GM18951 (cell line): ENCODE measurements around the gene ABHD11.
"Not testable (repeated sequence)": the region's sequence is repeated elsewhere in the genome, so short reads cannot be mapped to it uniquely, and the experiment has no call there.

Experiments
- POLR2A ChIP-seq: IDR thresholded peaks from 4 replicates; pipeline ENCODE4 v1.6.1; 2011; ENCODE audit warnings: mild to moderate bottlenecking; ENCODE audit not compliant: insufficient read length, insufficient read depth; ENCODE audit errors: extremely low read depth
- in situ Hi-C: fragments of 300-500 bp; cut with MboI; formaldehyde crosslinking; loops from one replicate; pipeline ENCODE4 v1.12.0; 2022; ENCODE audit warnings: low sequenced_read_pairs, mixed read lengths, inconsistent platforms; ENCODE audit not compliant: unreplicated experiment

ABHD11 gene

DNA sequence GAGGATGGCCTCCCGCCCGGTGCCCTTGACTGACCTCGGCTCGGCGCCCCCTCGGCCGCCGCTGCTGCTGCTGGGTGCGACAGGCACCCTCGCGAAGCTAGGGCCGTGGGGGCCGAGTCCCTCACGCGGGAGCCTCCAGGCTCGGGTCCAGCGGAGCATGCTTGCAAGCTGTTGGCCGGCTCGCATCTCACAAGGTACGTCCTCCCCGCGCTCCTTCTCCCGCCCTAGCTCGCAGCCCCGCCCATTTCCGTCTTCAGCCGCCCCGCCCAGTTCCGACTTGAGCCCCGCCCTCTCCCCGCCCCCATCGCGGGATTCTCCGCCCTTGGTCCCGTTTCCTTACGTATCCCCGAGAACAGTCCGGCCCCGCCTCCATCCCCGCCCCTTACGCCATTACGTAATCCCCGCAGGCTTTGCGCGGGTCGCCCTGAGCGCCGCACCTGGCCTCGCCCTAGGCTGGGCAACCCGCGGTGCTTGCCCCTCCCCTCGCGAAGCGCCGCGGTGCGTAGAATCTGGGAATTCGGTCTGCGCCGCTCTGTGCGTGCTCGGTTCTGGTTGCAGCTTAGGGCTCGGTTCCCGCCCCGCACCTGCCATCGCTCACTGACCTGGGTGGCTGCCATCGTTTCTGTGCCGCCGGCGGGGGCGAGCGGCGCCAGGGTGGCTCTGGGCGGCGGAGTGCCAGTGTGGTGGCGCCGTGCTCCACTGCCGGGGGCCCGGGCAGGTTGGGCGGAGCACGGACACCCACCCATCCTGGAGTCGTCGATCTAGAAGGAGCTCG is at the start of gene ABHD11:
ABHD11 (minus strand) TSS at position 191 of the 775 bp plus-strand sequence; CDS start at position 159, 32 bp downstream.
- TF ChIP-seq POLR2A: peak; percentile 85
- in situ Hi-C loops: no loop called here

- in situ Hi-C loops: not testable (repeated sequence)
Measured at GRCh38 chr7:73787786-73788048, 49.1 kb upstream of the ABHD11 start.

GRCh38 chr7:73786588-73786987 is 48.0 kb upstream of the ABHD11 start:
- in situ Hi-C loops: no loop called here
- TF ChIP-seq POLR2A: no peak

- no peak for TF ChIP-seq POLR2A
- in situ Hi-C loops: no loop called here
Measured at GRCh38 chr7:73779517-73779916, 40.9 kb upstream of the ABHD11 start.

GRCh38 chr7:73778801-73779389 is 40.3 kb upstream of the ABHD11 start:
- TF ChIP-seq POLR2A: no peak
- in situ Hi-C loops: no loop called here

- no peak for TF ChIP-seq POLR2A
- in situ Hi-C loops: no loop called here
Measured at GRCh38 chr7:73774923-73775322, 36.3 kb upstream of the ABHD11 start.

DNA sequence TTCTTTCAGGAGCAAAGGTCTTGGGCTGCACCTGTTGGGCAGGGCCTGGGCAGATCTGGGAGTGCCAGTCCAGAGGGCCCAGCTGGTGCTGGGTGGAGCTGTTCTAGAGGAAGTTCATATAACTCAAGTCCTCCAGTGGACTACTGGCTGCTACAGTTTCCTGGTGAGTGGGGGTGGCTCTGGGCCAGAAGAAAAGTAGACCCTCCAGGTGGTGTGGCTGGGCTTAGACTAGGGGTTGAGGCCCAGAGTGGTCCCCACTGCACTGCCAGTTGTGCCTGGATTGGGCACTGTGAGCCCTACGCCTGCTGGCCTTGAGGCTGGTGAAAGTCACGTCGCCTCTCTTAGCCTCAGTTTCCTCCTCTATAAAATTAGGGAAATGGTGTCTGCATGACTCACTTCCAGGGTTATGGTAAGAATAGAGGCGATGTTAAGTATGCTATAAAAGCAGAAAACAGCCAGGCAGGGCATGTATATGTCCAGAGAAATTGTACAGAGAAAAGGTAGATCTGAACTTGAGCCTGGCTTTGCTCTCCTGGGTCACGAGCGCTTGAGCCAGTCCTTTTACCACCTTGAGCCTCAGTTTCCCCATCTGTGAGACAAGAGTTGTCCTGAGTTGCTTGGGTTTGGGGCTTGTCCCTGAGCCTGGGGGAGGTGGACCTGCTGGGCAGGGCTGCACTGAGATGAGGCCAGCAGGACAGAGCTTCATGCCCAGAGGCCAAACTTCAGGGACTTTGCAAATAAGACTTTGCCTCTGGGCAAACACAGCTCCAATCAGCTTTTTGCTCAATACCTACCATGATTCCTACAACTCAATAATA is 35.3 kb upstream of the ABHD11 start:
- in situ Hi-C loops: no loop called here
- no peak for TF ChIP-seq POLR2A

GRCh38 chr7:73770860-73771670 is 32.5 kb upstream of the ABHD11 start:
- in situ Hi-C loops: no loop called here
- TF ChIP-seq POLR2A: no peak

DNA sequence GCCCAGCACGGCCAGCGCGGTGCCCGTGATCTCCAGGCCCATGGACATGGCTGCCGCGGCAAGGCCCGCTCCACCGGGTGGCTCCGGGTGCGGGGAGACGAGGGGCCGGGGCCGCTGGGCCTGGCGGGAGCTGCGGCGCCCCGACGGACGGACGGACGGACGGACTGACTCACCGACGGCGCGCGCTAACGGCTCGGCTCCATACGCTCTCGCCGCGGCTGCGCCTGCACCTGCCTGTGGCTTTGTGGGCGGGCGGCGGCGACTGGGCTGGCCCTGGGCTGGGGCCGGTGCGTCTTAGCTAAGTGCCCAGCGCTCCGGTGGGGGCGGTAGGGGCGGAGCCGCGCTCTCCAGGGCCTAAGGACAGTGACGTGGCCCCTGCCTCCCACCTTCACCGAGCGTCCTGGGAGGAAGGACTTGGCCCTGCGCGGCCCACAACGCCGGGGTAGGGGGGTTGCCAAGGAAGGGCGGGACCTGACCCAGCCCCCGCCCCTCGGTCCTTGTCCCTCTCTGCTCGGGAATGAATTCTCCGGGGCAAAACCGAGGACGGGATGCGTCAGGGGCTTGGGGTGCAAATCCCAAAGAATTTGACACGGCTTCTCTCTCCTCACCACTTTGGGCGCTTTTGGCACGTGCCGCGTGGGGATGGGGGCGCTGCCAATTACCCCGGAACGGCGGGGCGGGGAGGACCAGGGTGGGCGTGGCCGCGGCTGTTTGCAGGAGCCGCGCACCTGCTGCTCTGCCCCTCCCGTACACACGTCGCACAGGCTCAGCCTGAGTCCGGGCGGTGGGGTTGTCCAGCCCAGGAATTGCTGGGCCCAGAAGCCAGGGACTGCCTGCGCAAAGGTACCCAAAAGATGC is 31.6 kb upstream of the ABHD11 start, which contains the start of gene CLDN3:
CLDN3 (minus strand) TSS at position 269 of the 858 bp plus-strand sequence; CDS start at position 48, 221 bp downstream.
- in situ Hi-C loops: no loop called here
- no peak for TF ChIP-seq POLR2A

- TF ChIP-seq POLR2A: no peak
- in situ Hi-C loops: no loop called here
Measured at GRCh38 chr7:73769481-73770001, 30.9 kb upstream of the ABHD11 start.

- in situ Hi-C loops: no loop called here
- TF ChIP-seq POLR2A: no peak
Measured at GRCh38 chr7:73768641-73769480, 30.3 kb upstream of the ABHD11 start.
